Measurements from ENCODE around the gene MYOZ3.

The MYOZ3 gene

GRCh38 chr5:150625164-150625535 is 35.9 kb upstream of the MYOZ3 start:
- H3K79me1 ChIP-seq (replicated peaks; ENCODE audit: low read length, poor library complexity, severe bottlenecking) = no peaks in the 10 kb centered on the region
- no peak overlapping the region for H3K23ac ChIP-seq (ENCODE audit: low read length in 2 of 2)
- peak overlapping the region; percentile 5 for H4K8ac ChIP-seq (ENCODE audit: low read length)
- no peak for DNase-seq
- H2AK5ac ChIP-seq (ENCODE audit: low read length, severe bottlenecking) = no peak overlapping the region
- no peak overlapping the region for H2BK15ac ChIP-seq (ENCODE audit: low read depth, poor library complexity, severe bottlenecking)
- H4K91ac ChIP-seq (ENCODE audit: low read length) = peak overlapping the region; percentile 40
- no peaks in the 10 kb centered on the region for H3K36me3 ChIP-seq (ENCODE audit: control insufficient read depth in 1 of 2, insufficient read depth in 2 of 2, low read depth in 1 of 2, low read length in 2 of 2)
- peak overlapping the region; percentile 3 to 60 for H3K4ac ChIP-seq (ENCODE audit: low read depth in 1 of 2, low read length in 2 of 2)
- no peak overlapping the region for H2BK5ac ChIP-seq (ENCODE audit: low read depth, low read length, poor library complexity, severe bottlenecking)
- H3K9ac ChIP-seq (ENCODE audit: low read length) = peak overlapping the region; percentile 67
- H3K27me3 ChIP-seq (ENCODE audit: control insufficient read depth in 1 of 2, insufficient read depth in 1 of 2, low read length in 2 of 2) = peaks cover 0 to 37% of the 10 kb centered on the region in 2 experiments
- peak overlapping the region; percentile 57 to 79 for H3K4me3 ChIP-seq (ENCODE audit: insufficient read depth in 1 of 2, low read depth in 1 of 2, low read length in 2 of 2)
- peaks cover 19% of the 10 kb centered on the region for H3K4me1 ChIP-seq (ENCODE audit: control insufficient read depth, insufficient read depth, low read depth, low read length)
- peak overlapping the region in 1 of 2 experiments; percentile 37 for H3K14ac ChIP-seq (ENCODE audit: low read length in 2 of 2)
- H2BK120ac ChIP-seq (ENCODE audit: low read depth, low read length) = no peak overlapping the region
- H3K4me2 ChIP-seq (ENCODE audit: low read length, poor library complexity, severe bottlenecking) = peak overlapping the region; percentile 84
- no peaks in the 10 kb centered on the region for H3K9me3 ChIP-seq (ENCODE audit: control insufficient read depth, low read length)
- no peak overlapping the region for H2AFZ ChIP-seq (ENCODE audit: low read depth, low read length)
- peak overlapping the region in 1 of 2 experiments; percentile 1 for H2BK12ac ChIP-seq (ENCODE audit: low read length in 2 of 2)
- H3K27ac ChIP-seq (ENCODE audit: low read length, poor library complexity, severe bottlenecking) = no peak overlapping the region
- 47% methylated on average over 18 of the region's 19 CpGs for WGBS
- H3K18ac ChIP-seq (ENCODE audit: low read depth in 1 of 2, low read length in 2 of 2) = peak overlapping the region in 1 of 2 experiments; percentile 86

- H3K9ac ChIP-seq (ENCODE audit: low read length) = no peak overlapping the region
- no peak overlapping the region for H3K14ac ChIP-seq (ENCODE audit: low read length in 2 of 2)
- 89% methylated on average over 10 of the region's 10 CpGs for WGBS
- H3K18ac ChIP-seq (ENCODE audit: low read depth in 1 of 2, low read length in 2 of 2) = no peak overlapping the region
- no peak overlapping the region for H2AK5ac ChIP-seq (ENCODE audit: low read length, severe bottlenecking)
- no peak overlapping the region for H3K23ac ChIP-seq (ENCODE audit: low read length in 2 of 2)
- no peak overlapping the region for H4K8ac ChIP-seq (ENCODE audit: low read length)
- peak overlapping the region in 1 of 2 experiments; percentile 12 for H2BK12ac ChIP-seq (ENCODE audit: low read length in 2 of 2)
- H2BK15ac ChIP-seq (ENCODE audit: low read depth, poor library complexity, severe bottlenecking) = no peak overlapping the region
- H3K9me3 ChIP-seq (ENCODE audit: control insufficient read depth, low read length) = no peaks in the 10 kb centered on the region
- no peaks in the 10 kb centered on the region for H3K36me3 ChIP-seq (ENCODE audit: control insufficient read depth in 1 of 2, insufficient read depth in 2 of 2, low read depth in 1 of 2, low read length in 2 of 2)
- no peak overlapping the region for H3K4me2 ChIP-seq (ENCODE audit: low read length, poor library complexity, severe bottlenecking)
- no peak overlapping the region for H2BK120ac ChIP-seq (ENCODE audit: low read depth, low read length)
- no peak overlapping the region for H4K91ac ChIP-seq (ENCODE audit: low read length)
- no peaks in the 10 kb centered on the region for H3K79me1 ChIP-seq (replicated peaks; ENCODE audit: low read length, poor library complexity, severe bottlenecking)
- no peak overlapping the region for H3K4me3 ChIP-seq (ENCODE audit: insufficient read depth in 1 of 2, low read depth in 1 of 2, low read length in 2 of 2)
- H2AFZ ChIP-seq (ENCODE audit: low read depth, low read length) = no peak overlapping the region
- H3K4me1 ChIP-seq (ENCODE audit: control insufficient read depth, insufficient read depth, low read depth, low read length) = peaks cover 19% of the 10 kb centered on the region
- H2BK5ac ChIP-seq (ENCODE audit: low read depth, low read length, poor library complexity, severe bottlenecking) = no peak overlapping the region
- peaks cover 0 to 37% of the 10 kb centered on the region in 2 experiments for H3K27me3 ChIP-seq (ENCODE audit: control insufficient read depth in 1 of 2, insufficient read depth in 1 of 2, low read length in 2 of 2)
- H3K4ac ChIP-seq (ENCODE audit: low read depth in 1 of 2, low read length in 2 of 2) = no peak overlapping the region
- DNase-seq = no peak
- H3K27ac ChIP-seq (ENCODE audit: low read length, poor library complexity, severe bottlenecking) = no peak overlapping the region
These were observed 35.0 kb upstream of the MYOZ3 start for GRCh38 chr5:150625831-150626746.

GRCh38 chr5:150626853-150627276 is 34.2 kb upstream of the MYOZ3 start:
- Histone ChIP-seq H3K36me3 (ENCODE audit: control insufficient read depth in 1 of 2, insufficient read depth in 2 of 2, low read depth in 1 of 2, low read length in 2 of 2) (no peaks in the 10 kb centered on the region), H3K18ac (ENCODE audit: low read depth in 1 of 2, low read length in 2 of 2) (no peak overlapping the region), H2AFZ (ENCODE audit: low read depth, low read length) (no peak overlapping the region), H3K4me3 (ENCODE audit: insufficient read depth in 1 of 2, low read depth in 1 of 2, low read length in 2 of 2) (no peak overlapping the region), H3K27me3 (ENCODE audit: control insufficient read depth in 1 of 2, insufficient read depth in 1 of 2, low read length in 2 of 2) (peaks cover 0 to 30% of the 10 kb centered on the region in 2 experiments), H2BK15ac (ENCODE audit: low read depth, poor library complexity, severe bottlenecking) (no peak overlapping the region), H4K8ac (ENCODE audit: low read length) (no peak overlapping the region), H2BK120ac (ENCODE audit: low read depth, low read length) (no peak overlapping the region), H2AK5ac (ENCODE audit: low read length, severe bottlenecking) (no peak overlapping the region), H3K14ac (ENCODE audit: low read length in 2 of 2) (no peak overlapping the region), H3K23ac (ENCODE audit: low read length in 2 of 2) (no peak overlapping the region), H3K9ac (ENCODE audit: low read length) (no peak overlapping the region), H3K79me1 (replicated peaks; ENCODE audit: low read length, poor library complexity, severe bottlenecking) (no peaks in the 10 kb centered on the region), H2BK5ac (ENCODE audit: low read depth, low read length, poor library complexity, severe bottlenecking) (no peak overlapping the region), H3K27ac (ENCODE audit: low read length, poor library complexity, severe bottlenecking) (no peak overlapping the region), H4K91ac (ENCODE audit: low read length) (peak overlapping the region; percentile 37), H3K4me1 (ENCODE audit: control insufficient read depth, insufficient read depth, low read depth, low read length) (peaks cover 23% of the 10 kb centered on the region), H3K9me3 (ENCODE audit: control insufficient read depth, low read length) (no peaks in the 10 kb centered on the region), H3K4ac (ENCODE audit: low read depth in 1 of 2, low read length in 2 of 2) (no peak overlapping the region), H3K4me2 (ENCODE audit: low read length, poor library complexity, severe bottlenecking) (no peak overlapping the region), H2BK12ac (ENCODE audit: low read length in 2 of 2) (no peak overlapping the region)
- no peak for DNase-seq
- 88% methylated on average over 5 of the region's 5 CpGs for WGBS

GRCh38 chr5:150627731-150628545 is 33.1 kb upstream of the MYOZ3 start:
- Histone ChIP-seq H3K4me2 (ENCODE audit: low read length, poor library complexity, severe bottlenecking) (no peak overlapping the region), H3K18ac (ENCODE audit: low read depth in 1 of 2, low read length in 2 of 2) (peak overlapping the region in 1 of 2 experiments; percentile 61), H3K4ac (ENCODE audit: low read depth in 1 of 2, low read length in 2 of 2) (peak overlapping the region in 1 of 2 experiments; percentile 28), H3K14ac (ENCODE audit: low read length in 2 of 2) (no peak overlapping the region), H3K9ac (ENCODE audit: low read length) (no peak overlapping the region), H2BK5ac (ENCODE audit: low read depth, low read length, poor library complexity, severe bottlenecking) (no peak overlapping the region), H3K23ac (ENCODE audit: low read length in 2 of 2) (no peak overlapping the region), H3K9me3 (ENCODE audit: control insufficient read depth, low read length) (no peaks in the 10 kb centered on the region), H2AK5ac (ENCODE audit: low read length, severe bottlenecking) (no peak overlapping the region), H2BK12ac (ENCODE audit: low read length in 2 of 2) (peak overlapping the region in 1 of 2 experiments; percentile 13), H3K27ac (ENCODE audit: low read length, poor library complexity, severe bottlenecking) (no peak overlapping the region), H3K27me3 (ENCODE audit: control insufficient read depth in 1 of 2, insufficient read depth in 1 of 2, low read length in 2 of 2) (peaks cover 0 to 21% of the 10 kb centered on the region in 2 experiments), H4K91ac (ENCODE audit: low read length) (no peak overlapping the region), H3K36me3 (ENCODE audit: control insufficient read depth in 1 of 2, insufficient read depth in 2 of 2, low read depth in 1 of 2, low read length in 2 of 2) (no peaks in the 10 kb centered on the region), H4K8ac (ENCODE audit: low read length) (no peak overlapping the region), H2BK120ac (ENCODE audit: low read depth, low read length) (no peak overlapping the region), H3K4me3 (ENCODE audit: insufficient read depth in 1 of 2, low read depth in 1 of 2, low read length in 2 of 2) (no peak overlapping the region), H2BK15ac (ENCODE audit: low read depth, poor library complexity, severe bottlenecking) (no peak overlapping the region), H3K4me1 (ENCODE audit: control insufficient read depth, insufficient read depth, low read depth, low read length) (peaks cover 23% of the 10 kb centered on the region), H3K79me1 (replicated peaks; ENCODE audit: low read length, poor library complexity, severe bottlenecking) (no peaks in the 10 kb centered on the region), H2AFZ (ENCODE audit: low read depth, low read length) (no peak overlapping the region)
- DNase-seq = peak; percentile 56
- WGBS = 73% methylated on average over 4 of the region's 5 CpGs
